Ishikawa (cell line): ENCODE data around the gene NOTO.

Experiments used
- MAX ChIP-seq: IDR thresholded peaks from 2 replicates; pipeline ENCODE4 v1.6.1; 2012
- RAD21 ChIP-seq: IDR thresholded peaks from 2 replicates; pipeline ENCODE4 v1.6.1; 2012; ENCODE audit warnings: low read depth

GRCh38 chr2:73205611-73206010 lies 3.2 kb downstream of the NOTO start:
- TF ChIP-seq MAX (no peak), RAD21 (no peak)
